ENCODE results near the gene TSPAN32.

The TSPAN32 gene

GRCh38 chr11:2302306-2302895 lies 588 bp downstream of the TSPAN32 start:
- no peak for DNase-seq (ENCODE audit: extremely low spot score, insufficient read length, low read depth)
- FAIRE-seq: no peak

DNA sequence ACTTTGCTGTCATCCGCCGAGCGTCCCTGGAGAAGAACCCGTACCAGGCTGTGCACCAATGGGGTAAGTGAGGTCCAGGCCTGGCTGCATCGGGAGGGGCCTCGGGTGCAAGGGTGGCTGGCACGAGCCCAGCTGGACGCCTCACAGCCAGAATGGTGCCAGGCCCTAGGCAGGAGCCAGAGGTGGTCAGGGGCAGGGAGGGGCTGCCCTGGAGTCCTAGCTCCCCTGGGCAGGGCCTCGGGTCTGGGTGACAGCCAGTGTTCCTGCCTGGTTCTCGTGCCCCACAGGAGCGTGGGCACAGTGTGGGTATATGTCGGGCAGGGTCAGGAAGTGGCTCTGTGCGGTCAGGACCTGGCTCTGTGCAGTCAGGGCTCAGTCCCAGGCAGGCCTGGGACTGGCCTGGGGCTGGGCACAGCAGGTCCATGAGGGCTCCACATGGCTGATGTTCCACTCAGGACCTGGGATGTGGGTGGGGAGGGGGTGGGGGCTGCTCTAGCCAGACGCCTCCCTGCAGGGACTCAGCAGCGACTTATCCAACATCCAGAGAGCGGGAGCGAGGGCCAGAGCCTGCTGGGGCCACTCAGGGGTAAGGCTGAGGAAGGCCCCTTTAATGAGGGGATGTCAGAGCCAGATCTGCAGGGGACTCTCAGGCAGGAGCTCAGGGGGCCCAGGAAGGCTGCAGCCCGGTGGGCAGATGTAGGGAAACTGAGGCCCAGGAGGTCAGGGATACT lies 1.2 kb downstream of the TSPAN32 start:
- DNase-seq (ENCODE audit: extremely low spot score, insufficient read length, low read depth) (no peak), FAIRE-seq (no peak)

- DNase-seq (ENCODE audit: extremely low spot score, insufficient read length, low read depth) (no peak), FAIRE-seq (no peak)
Measured at GRCh38 chr11:2303627-2304505, 2.1 kb downstream of the TSPAN32 start.

DNA sequence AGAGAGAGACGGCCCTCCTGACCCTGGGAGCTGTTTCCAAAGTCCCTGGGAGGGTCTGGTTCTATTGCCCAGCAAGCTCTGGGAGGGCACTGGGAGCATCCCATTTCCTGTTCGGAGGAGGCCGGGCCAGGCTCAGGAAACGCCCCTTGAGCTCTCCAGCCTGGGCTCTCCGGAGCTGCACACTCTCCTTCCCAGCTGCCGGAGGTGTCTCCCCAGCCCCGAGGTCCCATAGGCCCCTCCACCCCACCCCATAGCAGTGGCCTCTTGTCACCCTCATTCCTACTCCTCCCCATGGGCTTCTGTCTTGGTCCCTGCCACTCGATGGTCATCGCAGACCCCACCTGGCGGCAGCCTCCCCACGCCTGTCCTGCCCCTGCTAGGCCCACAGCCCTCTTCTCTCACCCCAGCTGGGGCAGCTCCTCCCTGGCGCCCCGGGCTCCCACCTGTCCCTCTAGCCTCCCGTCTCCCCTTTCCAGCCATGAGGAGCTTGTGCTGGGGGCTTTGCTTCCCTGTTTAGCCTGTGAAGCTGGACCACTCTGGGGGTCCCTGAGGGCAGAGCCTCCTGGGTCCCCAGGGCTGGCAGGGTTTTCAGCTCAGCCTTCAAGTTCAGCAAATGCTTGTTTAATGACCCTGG lies 2.8 kb downstream of the TSPAN32 start:
- no peak for FAIRE-seq

GRCh38 chr11:2305140-2305778 lies 3.4 kb downstream of the TSPAN32 start:
- FAIRE-seq: peak; percentile 54
- DNase-seq (ENCODE audit: extremely low spot score, insufficient read length, low read depth): peak; percentile 59

More for the DNA sequence above, 2.8 kb downstream of the TSPAN32 start:
- no peak for DNase-seq (ENCODE audit: extremely low spot score, insufficient read length, low read depth)

DNA sequence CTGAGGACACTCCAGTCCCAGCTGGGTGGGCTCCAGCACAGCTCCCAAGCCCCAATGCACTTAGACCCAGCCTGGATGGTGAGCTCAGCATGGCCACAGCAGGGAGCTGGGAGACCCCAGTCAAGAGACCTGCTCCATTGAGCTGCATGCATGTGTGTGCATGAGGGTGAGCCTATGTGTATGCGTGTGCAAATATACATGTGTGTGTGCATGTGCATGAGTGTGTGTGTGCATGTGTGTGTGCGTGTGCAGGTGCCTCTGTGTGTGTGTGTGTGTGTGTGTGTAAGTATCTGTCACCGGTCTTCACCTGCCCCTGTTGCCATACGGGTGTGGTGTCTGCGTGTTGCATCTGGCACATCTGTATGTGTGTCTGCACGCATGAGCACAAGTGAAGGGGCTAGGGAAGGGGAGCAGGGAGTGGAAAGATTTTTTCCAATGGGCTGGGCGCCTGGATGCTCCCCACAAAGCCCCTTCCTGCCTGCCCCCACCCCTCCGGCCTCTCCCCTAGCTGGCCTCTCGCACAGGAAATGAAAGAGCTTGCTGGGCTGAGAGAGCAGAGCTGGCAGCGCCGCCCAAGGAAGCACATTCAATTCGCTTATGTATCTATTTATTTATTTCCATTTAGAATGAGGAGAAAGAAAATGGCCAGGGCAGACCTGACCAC lies 4.1 kb downstream of the TSPAN32 start:
- DNase-seq (ENCODE audit: extremely low spot score, insufficient read length, low read depth) (no peak), FAIRE-seq (no peak)

- DNase-seq (ENCODE audit: extremely low spot score, insufficient read length, low read depth) (no peak), FAIRE-seq (no peak)
Measured at GRCh38 chr11:2306452-2306823, 4.6 kb downstream of the TSPAN32 start.

- FAIRE-seq (no peak), DNase-seq (ENCODE audit: extremely low spot score, insufficient read length, low read depth) (no peak)
Measured at GRCh38 chr11:2306877-2307500, 5.2 kb downstream of the TSPAN32 start.

DNA sequence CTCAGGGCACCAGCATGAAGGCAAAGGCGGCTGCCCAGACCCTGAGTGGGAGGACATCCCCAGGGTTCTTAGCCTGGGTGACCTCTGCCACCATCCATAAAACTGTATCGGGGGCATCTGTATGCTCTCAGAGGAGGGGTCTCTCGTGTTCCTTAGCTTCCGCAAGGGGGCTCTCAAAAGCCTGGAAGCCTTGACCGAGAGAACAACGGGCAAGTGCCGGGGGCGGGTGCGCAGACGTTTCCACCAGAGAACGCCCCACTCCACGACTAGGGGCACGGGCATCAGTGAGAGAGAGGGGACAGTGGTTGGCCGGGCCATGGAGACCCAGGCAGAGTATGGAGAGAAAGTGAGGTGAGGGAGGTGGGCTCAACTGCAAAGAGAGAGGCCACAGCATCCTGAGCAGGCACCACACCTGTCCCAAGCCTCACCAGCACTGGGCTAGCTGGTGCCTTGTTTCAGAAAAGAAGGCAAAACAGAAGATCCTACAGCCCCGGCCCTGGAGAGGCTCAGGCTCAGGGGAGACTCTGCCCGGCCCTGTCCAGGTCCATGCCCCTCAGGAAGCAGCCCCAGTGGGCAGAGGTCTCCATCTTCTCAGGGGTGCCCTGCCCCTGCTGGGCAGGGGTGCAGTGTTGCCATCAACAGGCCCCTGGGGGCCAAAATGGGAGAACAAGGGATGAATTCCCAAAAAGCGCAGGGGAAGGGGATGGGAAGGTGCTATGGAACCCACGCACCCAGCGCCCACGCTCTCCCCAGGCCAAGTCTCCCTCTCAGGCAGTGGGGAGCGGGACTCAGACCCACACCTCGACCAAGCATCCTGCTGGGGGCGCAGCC lies 5.9 kb downstream of the TSPAN32 start:
- FAIRE-seq: no peak
- DNase-seq (ENCODE audit: extremely low spot score, insufficient read length, low read depth): no peak

- FAIRE-seq (no peak), DNase-seq (ENCODE audit: extremely low spot score, insufficient read length, low read depth) (no peak)
Measured at GRCh38 chr11:2308713-2309112, 6.9 kb downstream of the TSPAN32 start.

DNA sequence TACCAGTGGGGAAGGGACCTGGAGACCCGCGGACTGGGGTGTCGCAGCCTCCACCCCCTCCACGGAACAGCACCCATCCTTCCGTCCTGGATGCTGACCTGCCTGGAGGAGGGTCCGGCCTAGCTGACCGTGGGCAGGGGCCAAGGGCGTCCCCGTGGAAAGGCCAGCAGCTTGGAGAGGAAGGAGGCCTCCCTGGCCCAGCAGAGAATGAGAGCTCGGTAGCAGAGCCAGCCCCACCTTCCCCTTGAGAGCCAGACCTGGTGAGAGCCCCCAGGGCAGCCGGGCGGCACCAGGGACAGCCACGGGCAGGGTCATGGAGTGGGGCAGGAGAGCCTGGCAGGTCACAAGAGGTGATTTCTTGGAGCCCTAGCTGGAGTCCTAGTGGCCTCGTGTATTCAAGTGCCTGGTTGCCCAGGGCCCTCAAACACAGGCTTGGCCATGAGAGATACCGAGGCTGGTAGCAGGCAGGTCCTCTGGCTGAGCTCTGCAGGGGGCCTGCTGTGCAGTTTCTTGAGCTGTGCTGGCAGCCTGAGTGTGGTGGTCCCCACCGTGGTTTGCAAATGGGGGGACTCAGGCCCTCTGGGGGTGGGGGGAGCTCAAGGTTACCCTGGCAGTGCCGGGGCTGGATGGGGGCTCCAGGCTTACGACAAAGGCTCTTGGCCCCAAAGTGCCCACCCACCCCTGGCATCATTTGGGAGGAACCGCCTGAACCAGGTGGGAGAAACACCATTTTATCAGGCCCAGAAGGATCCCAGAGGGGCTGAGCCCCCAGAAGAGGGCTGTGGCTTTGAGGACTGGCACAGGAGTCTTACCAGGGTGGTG lies 7.6 kb downstream of the TSPAN32 start:
- FAIRE-seq (no peak), DNase-seq (ENCODE audit: extremely low spot score, insufficient read length, low read depth) (no peak)

DNA sequence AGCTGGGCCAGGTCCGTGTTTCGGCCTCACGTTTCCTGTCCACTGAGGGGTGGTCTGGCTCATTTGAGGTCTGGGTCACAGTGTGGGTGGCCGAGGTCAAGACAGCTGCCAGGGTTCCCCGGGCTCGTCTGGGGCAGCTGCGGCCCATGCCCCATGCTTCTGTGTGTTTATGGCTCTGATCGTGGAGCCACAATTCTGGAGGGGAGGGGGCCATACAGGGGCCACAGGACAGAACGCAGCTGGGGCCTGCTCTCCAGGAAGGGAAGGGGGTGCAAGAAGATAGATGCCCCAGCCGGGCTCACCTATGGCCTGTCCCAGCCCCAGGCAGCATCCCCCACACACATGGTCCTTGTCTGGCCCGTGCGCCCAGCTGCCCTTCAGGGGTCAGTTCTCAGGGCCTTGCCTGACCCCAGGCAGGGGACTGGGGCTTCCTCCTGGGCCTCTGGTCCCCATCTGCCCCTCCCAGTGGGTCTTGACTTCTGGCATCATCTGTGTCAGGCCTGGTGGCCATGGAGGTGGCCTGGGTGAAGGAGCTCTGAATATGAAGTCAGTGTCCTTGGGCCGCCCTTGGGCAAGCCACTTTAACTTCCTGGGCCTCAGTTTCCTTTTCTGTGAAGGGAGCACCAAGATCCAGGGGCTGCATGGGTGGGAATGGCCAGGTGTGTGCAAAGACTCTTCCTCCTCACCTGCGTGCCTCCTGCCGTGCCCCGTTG lies 8.4 kb downstream of the TSPAN32 start:
- DNase-seq (ENCODE audit: extremely low spot score, insufficient read length, low read depth) (no peak), FAIRE-seq (no peak)

- FAIRE-seq (no peak), DNase-seq (ENCODE audit: extremely low spot score, insufficient read length, low read depth) (no peak)
Measured at GRCh38 chr11:2310786-2311352, 9.1 kb downstream of the TSPAN32 start.

- FAIRE-seq (no peak), DNase-seq (ENCODE audit: extremely low spot score, insufficient read length, low read depth) (no peak)
Measured at GRCh38 chr11:2311353-2312133, 9.7 kb downstream of the TSPAN32 start.

DNA sequence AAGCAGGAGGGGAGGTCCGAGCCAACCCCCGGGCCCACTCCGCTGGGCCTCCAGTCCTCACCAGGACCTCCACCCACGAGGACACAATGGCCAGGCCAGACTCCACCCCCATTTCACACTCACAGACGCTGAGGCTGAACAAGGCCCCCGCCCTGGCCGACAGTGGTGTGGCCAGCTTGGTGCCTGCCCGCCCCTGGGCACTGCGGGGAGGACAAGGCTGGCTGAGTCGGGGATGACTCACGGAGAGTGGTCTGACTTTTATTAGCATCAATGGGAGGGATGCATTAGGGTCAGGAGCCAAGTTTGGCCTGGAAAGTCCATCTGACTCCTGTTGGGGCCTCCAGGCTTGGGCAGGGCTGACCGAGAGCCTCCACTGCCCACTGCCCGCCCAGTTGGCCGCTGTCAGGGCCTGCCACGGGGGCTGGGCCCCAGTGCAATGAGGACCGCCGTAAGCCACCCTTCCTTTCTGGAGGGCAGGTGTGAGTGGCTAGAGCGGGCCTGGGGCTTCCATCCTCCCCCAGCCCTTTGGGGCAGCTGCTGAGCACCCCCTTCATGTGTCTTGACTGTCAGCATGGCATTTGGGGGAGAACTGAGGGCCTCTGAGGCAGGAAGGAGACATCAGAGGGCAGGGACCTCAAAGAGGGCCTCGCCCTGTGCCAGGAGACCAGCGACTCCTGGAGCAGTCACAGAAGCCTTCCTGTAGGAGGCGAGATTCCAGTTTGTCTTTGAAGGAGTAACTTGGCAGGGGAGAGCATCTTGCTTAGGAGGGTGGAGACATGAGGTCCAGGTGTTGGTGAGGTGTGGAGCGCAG lies 10.6 kb downstream of the TSPAN32 start:
- FAIRE-seq (no peak), DNase-seq (ENCODE audit: extremely low spot score, insufficient read length, low read depth) (no peak)

All from GM18507 (cell line).